ENCODE data around the gene CDK19. TPM values are rescaled to one million over a fixed set of nuclear protein-coding genes. Genes with fewer than 3 reads are reported as not detected.

Gene CDK19
- total RNA-seq, 4 donors from 2014 or later: 3.0 to 7.4 (median 6.3) TPM

- Histone ChIP-seq H3K27ac (no peak overlapping the region), H3K27me3 (no peaks in the 10 kb centered on the region), H3K4me3 (no peak overlapping the region), H3K36me3 (peaks cover 0 to 2% of the 10 kb centered on the region in 2 donors), H3K9me3 (no peaks in the 10 kb centered on the region), H3K4me1 (no peaks in the 10 kb centered on the region)
- DNase-seq (no peak), ATAC-seq (no peak)
- in situ Hi-C loops (cut with MboI; ENCODE audit: low sequenced_read_pairs in 4 of 4) (no loop called here), intact Hi-C loops (cut with DNase I; ENCODE audit: low total_unique reads) (no loop called here)
- TF ChIP-seq POLR2A (IDR thresholded peaks at IDR 0.05) (no peak), CTCF (IDR thresholded peaks at IDR 0.05 in 4 of 5, conservative IDR thresholded peaks at IDR 0.05 in 1 of 5) (no peak)
Measured at GRCh38 chr6:110735666-110736065, 79.6 kb downstream of the CDK19 start.

GRCh38 chr6:110731898-110732297, 83.4 kb downstream of the CDK19 start:
- H3K9me3 ChIP-seq: no peaks in the 10 kb centered on the region
- no peaks in the 10 kb centered on the region for H3K27me3 ChIP-seq
- no peak overlapping the region for H3K4me3 ChIP-seq
- H3K36me3 ChIP-seq: peaks cover 0 to 2% of the 10 kb centered on the region in 2 donors
- ATAC-seq: no peak
- no peak for TF ChIP-seq CTCF (IDR thresholded peaks at IDR 0.05 in 4 of 5, conservative IDR thresholded peaks at IDR 0.05 in 1 of 5)
- TF ChIP-seq POLR2A (IDR thresholded peaks at IDR 0.05): no peak
- no peak for DNase-seq
- intact Hi-C loops (cut with DNase I; ENCODE audit: low total_unique reads): no loop called here
- H3K4me1 ChIP-seq: no peaks in the 10 kb centered on the region
- H3K27ac ChIP-seq: no peak overlapping the region
- in situ Hi-C loops (cut with MboI; ENCODE audit: low sequenced_read_pairs in 4 of 4): no loop called here

- Histone ChIP-seq H3K27me3 (no peaks in the 10 kb centered on the region), H3K9me3 (no peaks in the 10 kb centered on the region), H3K4me3 (no peak overlapping the region), H3K27ac (no peak overlapping the region), H3K36me3 (peaks cover 0 to 2% of the 10 kb centered on the region in 2 donors), H3K4me1 (no peaks in the 10 kb centered on the region)
- TF ChIP-seq CTCF (IDR thresholded peaks at IDR 0.05 in 4 of 5, conservative IDR thresholded peaks at IDR 0.05 in 1 of 5) (no peak), POLR2A (IDR thresholded peaks at IDR 0.05) (no peak)
- in situ Hi-C loops (cut with MboI; ENCODE audit: low sequenced_read_pairs in 4 of 4): no loop called here
- intact Hi-C loops (cut with DNase I; ENCODE audit: low total_unique reads): no loop called here
- ATAC-seq (no peak), DNase-seq (no peak)
Measured at GRCh38 chr6:110731196-110731595, 84.1 kb downstream of the CDK19 start.

GRCh38 chr6:110728501-110728900, 86.8 kb downstream of the CDK19 start:
- no peaks in the 10 kb centered on the region for H3K27me3 ChIP-seq
- no peak overlapping the region for H3K4me3 ChIP-seq
- no peak for TF ChIP-seq POLR2A (IDR thresholded peaks at IDR 0.05)
- ATAC-seq (no peak), DNase-seq (no peak)
- H3K36me3 ChIP-seq: peaks cover 0 to 2% of the 10 kb centered on the region in 2 donors
- intact Hi-C loops (cut with DNase I; ENCODE audit: low total_unique reads): no loop called here
- H3K4me1 ChIP-seq: no peaks in the 10 kb centered on the region
- H3K27ac ChIP-seq: no peak overlapping the region
- H3K9me3 ChIP-seq: no peaks in the 10 kb centered on the region
- in situ Hi-C loops (cut with MboI; ENCODE audit: low sequenced_read_pairs in 4 of 4): no loop called here

- TF ChIP-seq POLR2A (IDR thresholded peaks at IDR 0.05) (no peak), CTCF (IDR thresholded peaks at IDR 0.05 in 4 of 5, conservative IDR thresholded peaks at IDR 0.05 in 1 of 5) (no peak)
- in situ Hi-C loops (cut with MboI; ENCODE audit: low sequenced_read_pairs in 4 of 4) (no loop called here), intact Hi-C loops (cut with DNase I; ENCODE audit: low total_unique reads) (no loop called here)
- Histone ChIP-seq H3K4me3 (no peak overlapping the region), H3K4me1 (no peaks in the 10 kb centered on the region), H3K9me3 (no peaks in the 10 kb centered on the region), H3K27me3 (no peaks in the 10 kb centered on the region), H3K27ac (no peak overlapping the region), H3K36me3 (no peaks in the 10 kb centered on the region)
- ATAC-seq: no peak
- no peak for DNase-seq
Measured at GRCh38 chr6:110723017-110723416, 92.3 kb downstream of the CDK19 start.
